Fibroblast of mammary gland (primary cell): ENCODE measurements around the gene PGC.

Experiments
- DNase-seq: peaks from one replicate; pipeline ENCODE4 v3.0.0-alpha.2; 2010; ENCODE audit warnings: low read depth
- H3K4me3 ChIP-seq: 2 replicates; pipeline ENCODE4 v1.5.1; 2011; ENCODE audit warnings: low read depth, mild to moderate bottlenecking, low read length, moderate library complexity; ENCODE audit not compliant: control insufficient read depth
- TF ChIP-seq, protein P1 (sequence below): conservative IDR thresholded peaks from 2 replicates; pipeline ENCODE4 v1.5.1; 2011; ENCODE audit warnings: low read depth, low read length, inconsistent platforms; ENCODE audit not compliant: control insufficient read depth, insufficient read depth

Gene PGC

DNA sequence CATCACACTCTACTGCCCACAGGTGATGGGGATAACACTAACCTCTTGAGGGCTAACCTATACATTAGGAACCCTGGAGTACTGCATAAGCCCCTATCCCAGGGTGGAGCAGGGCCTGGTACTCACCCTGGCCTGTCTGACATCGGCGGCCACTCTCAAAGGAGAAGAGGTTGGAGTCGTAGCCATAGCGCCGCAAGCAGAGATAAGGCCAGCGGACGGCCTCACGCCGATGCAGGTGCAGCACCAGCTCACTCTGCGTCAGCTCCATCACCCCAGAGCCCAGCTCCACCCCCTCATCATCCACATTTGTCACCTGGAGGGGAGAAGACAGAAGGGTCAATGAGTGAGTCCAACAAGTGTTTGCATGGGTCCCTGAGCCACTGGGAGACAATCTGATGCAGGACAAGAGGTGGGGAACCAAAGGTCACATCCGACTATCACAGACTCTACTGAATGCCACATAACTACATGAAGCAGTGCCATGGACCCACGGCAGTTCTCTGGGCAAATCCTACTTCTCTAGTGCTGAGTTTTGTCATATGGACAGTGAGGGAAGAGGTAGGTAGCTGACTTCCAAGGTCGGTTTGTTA, 28.2 kb upstream of the PGC start:
- DNase-seq = no peak
- TF ChIP-seq, protein P1, sequence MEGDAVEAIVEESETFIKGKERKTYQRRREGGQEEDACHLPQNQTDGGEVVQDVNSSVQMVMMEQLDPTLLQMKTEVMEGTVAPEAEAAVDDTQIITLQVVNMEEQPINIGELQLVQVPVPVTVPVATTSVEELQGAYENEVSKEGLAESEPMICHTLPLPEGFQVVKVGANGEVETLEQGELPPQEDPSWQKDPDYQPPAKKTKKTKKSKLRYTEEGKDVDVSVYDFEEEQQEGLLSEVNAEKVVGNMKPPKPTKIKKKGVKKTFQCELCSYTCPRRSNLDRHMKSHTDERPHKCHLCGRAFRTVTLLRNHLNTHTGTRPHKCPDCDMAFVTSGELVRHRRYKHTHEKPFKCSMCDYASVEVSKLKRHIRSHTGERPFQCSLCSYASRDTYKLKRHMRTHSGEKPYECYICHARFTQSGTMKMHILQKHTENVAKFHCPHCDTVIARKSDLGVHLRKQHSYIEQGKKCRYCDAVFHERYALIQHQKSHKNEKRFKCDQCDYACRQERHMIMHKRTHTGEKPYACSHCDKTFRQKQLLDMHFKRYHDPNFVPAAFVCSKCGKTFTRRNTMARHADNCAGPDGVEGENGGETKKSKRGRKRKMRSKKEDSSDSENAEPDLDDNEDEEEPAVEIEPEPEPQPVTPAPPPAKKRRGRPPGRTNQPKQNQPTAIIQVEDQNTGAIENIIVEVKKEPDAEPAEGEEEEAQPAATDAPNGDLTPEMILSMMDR = no peak
- H3K4me3 ChIP-seq = no peak overlapping the region

DNA sequence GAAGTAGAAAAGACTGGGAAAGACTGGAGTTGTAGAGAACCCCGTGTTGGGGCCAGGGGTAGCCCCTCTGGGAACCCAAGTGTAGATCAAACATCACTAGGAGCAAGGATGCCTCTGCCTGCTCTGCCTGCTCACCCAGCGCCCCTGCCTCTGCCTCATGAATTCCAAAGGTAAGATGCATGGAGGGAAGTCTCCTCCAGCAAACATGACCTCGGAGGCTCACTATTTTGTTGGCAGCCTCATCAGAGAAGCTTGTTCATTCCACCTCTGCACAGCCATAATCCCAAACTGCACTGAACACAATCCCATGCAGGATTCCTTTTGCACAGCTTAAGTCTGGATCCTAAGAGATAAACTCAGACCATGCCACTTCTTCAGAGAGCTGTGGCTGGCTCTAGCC, 27.6 kb upstream of the PGC start:
- H3K4me3 ChIP-seq = no peak overlapping the region
- TF ChIP-seq, protein P1 = no peak
- no peak for DNase-seq

GRCh38 chr6:41771058-41771983, 24.1 kb upstream of the PGC start:
- no peak overlapping the region for H3K4me3 ChIP-seq
- TF ChIP-seq, protein P1 = no peak
- no peak for DNase-seq

DNA sequence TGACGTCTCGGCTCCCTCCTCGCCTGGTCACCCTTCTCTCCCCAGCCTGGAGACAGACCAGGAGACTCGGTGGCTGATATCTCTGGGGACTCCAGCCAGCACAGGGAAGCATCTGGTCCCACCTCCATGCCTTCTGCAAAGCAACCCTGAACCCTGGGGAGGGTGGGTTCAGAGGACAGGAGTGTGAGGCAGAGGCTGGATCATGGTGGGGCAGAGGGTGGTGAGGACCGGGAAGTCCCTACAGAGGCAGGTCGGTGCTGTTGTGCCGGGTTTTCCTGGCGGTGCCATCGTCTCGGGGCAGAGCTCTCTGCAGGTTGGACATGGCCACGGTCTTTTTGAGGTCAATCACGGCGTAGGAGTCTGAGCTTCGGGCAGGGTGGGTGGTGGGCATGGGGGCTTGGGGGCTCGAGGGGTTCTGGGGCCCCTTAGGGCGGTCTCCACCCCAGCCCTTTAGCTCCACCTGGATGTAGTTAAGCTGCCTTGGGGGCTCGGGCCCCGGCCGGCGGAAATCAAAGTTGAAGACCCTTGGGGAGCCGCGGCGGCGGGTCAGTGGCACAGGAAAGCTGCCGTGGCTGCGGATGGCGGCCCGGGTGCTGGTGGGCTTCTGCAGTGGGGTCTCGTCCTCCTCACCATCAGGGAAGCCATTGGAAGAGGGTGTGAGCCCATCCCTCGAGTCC, 23.3 kb upstream of the PGC start:
- TF ChIP-seq, protein P1 = no peak
- DNase-seq = no peak
- H3K4me3 ChIP-seq = no peak overlapping the region

GRCh38 chr6:41769376-41769775, 22.2 kb upstream of the PGC start:
- TF ChIP-seq, protein P1 = no peak

GRCh38 chr6:41768545-41769308, 21.5 kb upstream of the PGC start:
- DNase-seq = no peak
- TF ChIP-seq, protein P1 = no peak
- H3K4me3 ChIP-seq = no peak overlapping the region

More at GRCh38 chr6:41769376-41769775, 22.2 kb upstream of the PGC start:
- no peak for DNase-seq
- no peak overlapping the region for H3K4me3 ChIP-seq
